HEK293 (cell line): ENCODE measurements around the gene LASP1.

Source experiments
- CTCF ChIA-PET: fragments of 350-600 bp; formaldehyde crosslinking; extraction: SDS; loops from one replicate; lab custom pipeline; 2021; ENCODE audit warnings: antibody characterized with exemption; lab: Yijun Ruan, JAX
- POLR2A ChIA-PET: fragments of 300-600 bp; formaldehyde crosslinking; extraction: SDS; loops from one replicate; lab custom pipeline; 2020; ENCODE audit warnings: antibody characterized with exemption, inconsistent platforms; lab: Yijun Ruan, JAX
- H3K27ac ChIP-seq: fragments of 200-500 bp; sonication (Bioruptor generic); 2 replicates; pipeline ENCODE4 v1.5.1; 2014; ENCODE audit warnings: low read depth, low read length, control low read depth, inconsistent platforms; ENCODE audit errors: extremely low read depth
- H3K36me3 ChIP-seq, 2 experiments: fragments of 200-500 bp in 1 of 2; sonication (Bioruptor generic) in 1 of 2; 1 replicate in 1 of 2; 2 replicates in 1 of 2; pipeline ENCODE4 v1.5.1; 2014 to 2017; ENCODE audit warnings: inconsistent platforms in 2 of 2, low read length in 2 of 2; ENCODE audit not compliant: control insufficient read depth in 2 of 2, insufficient read depth in 1 of 2
- H3K4me1 ChIP-seq: fragments of 200-500 bp; sonication (Bioruptor generic); 2 replicates; pipeline ENCODE4 v1.5.1; 2014; ENCODE audit warnings: mild to moderate bottlenecking, low read length, inconsistent platforms; ENCODE audit not compliant: control insufficient read depth, insufficient read depth
- H3K4me3 ChIP-seq: 2 replicates; pipeline ENCODE4 v1.5.1; 2011; ENCODE audit warnings: low read depth, mild to moderate bottlenecking, control low read depth, low read length, moderate library complexity
- H3K9me3 ChIP-seq: fragments of 200-500 bp; sonication (Bioruptor generic); 2 replicates; pipeline ENCODE4 v1.5.1; 2014; ENCODE audit warnings: low read depth, low read length, inconsistent platforms; ENCODE audit not compliant: control insufficient read depth, insufficient read depth
- ATF2 ChIP-seq: fragments of 450-650 bp; formaldehyde crosslinking; IDR thresholded peaks from 2 replicates; pipeline ENCODE4 v1.5.1; 2016; ENCODE audit warnings: missing biosample characterization, missing genetic modification characterization, low read depth
- BCL11A ChIP-seq: fragments of 450-650 bp; formaldehyde crosslinking; IDR thresholded peaks from 2 replicates; pipeline ENCODE4 v1.5.1; 2016; ENCODE audit warnings: low read depth, missing biosample characterization, missing genetic modification characterization
- FEZF1 ChIP-seq: fragments of 450-650 bp; formaldehyde crosslinking; IDR thresholded peaks from 2 replicates; pipeline ENCODE4 v1.5.1; 2016; ENCODE audit warnings: missing biosample characterization, missing genetic modification characterization
- KLF1 ChIP-seq: fragments of 450-650 bp; formaldehyde crosslinking; IDR thresholded peaks from 2 replicates; pipeline ENCODE4 v1.5.1; 2016; ENCODE audit warnings: missing biosample characterization, missing genetic modification characterization
- MEIS1 ChIP-seq: sonication (generic); formaldehyde crosslinking; IDR thresholded peaks from 2 replicates; pipeline ENCODE4 v1.8.1; 2022; ENCODE audit warnings: missing genetic modification reagents, mild to moderate bottlenecking, borderline replicate concordance
- PRDM6 ChIP-seq: fragments of 450-650 bp; formaldehyde crosslinking; IDR thresholded peaks from 2 replicates; pipeline ENCODE4 v1.5.1; 2017; ENCODE audit warnings: missing biosample characterization, missing genetic modification characterization
- SALL2 ChIP-seq: fragments of 450-650 bp; formaldehyde crosslinking; IDR thresholded peaks from 2 replicates; pipeline ENCODE4 v1.5.0; 2017; ENCODE audit warnings: missing biosample characterization, mild to moderate bottlenecking, missing genetic modification characterization, borderline replicate concordance
- SCRT1 ChIP-seq: fragments of 450-650 bp; formaldehyde crosslinking; IDR thresholded peaks from 2 replicates; pipeline ENCODE4 v1.5.1; 2016; ENCODE audit warnings: missing biosample characterization, missing genetic modification characterization, borderline replicate concordance
- ZNF148 ChIP-seq: fragments of 450-650 bp; formaldehyde crosslinking; IDR thresholded peaks from 2 replicates; pipeline ENCODE4 v1.5.0; 2017; ENCODE audit warnings: missing biosample characterization, missing genetic modification characterization, borderline replicate concordance
- ZNF449 ChIP-seq: fragments of 450-650 bp; formaldehyde crosslinking; IDR thresholded peaks from 2 replicates; pipeline ENCODE4 v1.5.1; 2017; ENCODE audit warnings: missing biosample characterization, mild to moderate bottlenecking, missing genetic modification characterization, moderate library complexity
- ZNF777 ChIP-seq: fragments of 450-650 bp; formaldehyde crosslinking; IDR thresholded peaks from 2 replicates; pipeline ENCODE4 v1.5.1; 2017; ENCODE audit warnings: missing biosample characterization, missing genetic modification characterization, borderline replicate concordance
- ZNF830 ChIP-seq: fragments of 450-650 bp; IDR thresholded peaks from 2 replicates; pipeline ENCODE4 v1.5.0; 2018; ENCODE audit warnings: missing biosample characterization, missing genetic modification characterization, low read depth, mild to moderate bottlenecking, moderate library complexity
- ZSCAN16 ChIP-seq: fragments of 450-650 bp; formaldehyde crosslinking; IDR thresholded peaks from 2 replicates; pipeline ENCODE4 v1.5.1; 2016; ENCODE audit warnings: missing biosample characterization, missing genetic modification characterization

Gene LASP1

GRCh38 chr17:38881600-38882191 lies 11.8 kb downstream of the LASP1 start (continued):
- TF ChIP-seq ZNF148 (tag by site-specific recombination) (no peak), ZNF830 (no peak), BCL11A (tag by site-specific recombination) (no peak), SALL2 (tag by site-specific recombination) (no peak)

- H3K4me3 ChIP-seq = no peak overlapping the region
- POLR2A ChIA-PET = interaction anchor here (1.8 kb wide), 1 partner anchor 13 kb away, joined by 24 read pairs; the partner anchor contains the start of gene LASP1
- H3K27ac ChIP-seq = no peak overlapping the region
- no peaks in the 10 kb centered on the region for H3K9me3 ChIP-seq
- CTCF ChIA-PET = interaction anchor here (1.4 kb wide), 1 partner anchor 21 kb away, joined by 3 read pairs; no protein-coding TSS in a partner anchor
- H3K4me1 ChIP-seq = peaks cover 26% of the 10 kb centered on the region
- H3K36me3 ChIP-seq = peaks cover 4 to 39% of the 10 kb centered on the region in 2 experiments; a peak in 2 of 3 replicates
- TF ChIP-seq ZNF777 (tag by site-specific recombination) (no peak), MEIS1 (CRISPR knock-in tag) (no peak), SCRT1 (tag by site-specific recombination) (no peak), ZSCAN16 (tag by site-specific recombination) (no peak), ZNF449 (tag by site-specific recombination) (no peak), KLF1 (tag by site-specific recombination) (peak; percentile 74), ATF2 (tag by site-specific recombination) (no peak)
Observed at GRCh38 chr17:38882870-38883269, 13.0 kb downstream of the LASP1 start.

GRCh38 chr17:38883592-38884526 lies 14.0 kb downstream of the LASP1 start:
- H3K36me3 ChIP-seq = peaks cover 4 to 34% of the 10 kb centered on the region in 2 experiments; a peak in 2 of 3 replicates
- TF ChIP-seq PRDM6 (no peak), FEZF1 (tag by site-specific recombination) (peak; percentile 71)
- ChIA-PET POLR2A (no interaction called here), CTCF (interaction anchor here (0.6 kb wide), 2 partner anchors 11 to 299 kb away, joined by 3 read pairs; no protein-coding TSS in a partner anchor)
- H3K4me1 ChIP-seq = peaks cover 26% of the 10 kb centered on the region
- no peak overlapping the region for H3K4me3 ChIP-seq
- H3K9me3 ChIP-seq = no peaks in the 10 kb centered on the region
- H3K27ac ChIP-seq = no peak overlapping the region
